Inflammatory macrophage treated with lipopolysaccharide for 4 hours (primary cell): ENCODE measurements around the gene CFAP298.
A peak's percentile ranks its signal among the peaks of the same experiment; 100 is the strongest.

Experiments
- DNase-seq: peaks from one replicate; pipeline ENCODE4 v3.0.0-alpha.2; 2020

Gene CFAP298

DNA sequence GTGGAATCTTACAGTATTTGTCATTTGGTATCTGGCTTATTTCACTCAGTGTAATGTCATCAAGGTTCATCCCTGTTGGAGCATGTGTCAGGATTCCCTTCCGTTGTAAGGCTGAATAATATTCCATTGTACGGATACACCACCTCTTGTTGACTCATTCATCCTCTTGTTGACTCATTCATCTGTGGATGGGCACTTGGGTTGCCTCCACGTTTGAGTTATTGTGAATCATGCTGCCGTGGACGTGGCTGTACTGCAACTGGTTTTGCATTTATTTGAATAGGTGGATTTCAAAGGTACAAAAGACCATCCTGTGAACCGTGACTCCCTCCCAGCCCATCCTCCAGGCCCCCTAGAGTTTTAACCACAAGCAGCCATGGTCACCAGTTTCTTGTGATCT, 15.0 kb downstream of the CFAP298 start:
- no peak for DNase-seq

DNA sequence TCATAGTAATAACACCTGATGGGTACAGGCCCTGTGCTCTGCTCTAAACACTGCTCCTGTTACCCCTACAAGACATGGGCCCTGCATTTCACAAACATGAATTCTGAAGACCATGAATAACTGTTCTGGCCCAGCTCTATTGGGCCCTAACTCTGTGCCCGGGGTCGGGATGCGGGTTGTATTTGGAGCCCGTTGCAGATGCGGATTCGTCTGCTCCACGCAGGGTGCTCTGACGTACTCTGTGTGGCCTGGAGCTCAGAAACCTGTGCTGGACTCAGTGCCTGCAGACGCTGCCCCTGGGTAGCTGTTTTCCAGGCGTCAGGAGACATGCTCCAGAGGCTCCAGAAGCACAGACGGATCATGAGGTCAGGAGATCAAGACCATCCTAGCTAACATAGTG, 16.7 kb downstream of the CFAP298 start:
- no peak for DNase-seq

DNA sequence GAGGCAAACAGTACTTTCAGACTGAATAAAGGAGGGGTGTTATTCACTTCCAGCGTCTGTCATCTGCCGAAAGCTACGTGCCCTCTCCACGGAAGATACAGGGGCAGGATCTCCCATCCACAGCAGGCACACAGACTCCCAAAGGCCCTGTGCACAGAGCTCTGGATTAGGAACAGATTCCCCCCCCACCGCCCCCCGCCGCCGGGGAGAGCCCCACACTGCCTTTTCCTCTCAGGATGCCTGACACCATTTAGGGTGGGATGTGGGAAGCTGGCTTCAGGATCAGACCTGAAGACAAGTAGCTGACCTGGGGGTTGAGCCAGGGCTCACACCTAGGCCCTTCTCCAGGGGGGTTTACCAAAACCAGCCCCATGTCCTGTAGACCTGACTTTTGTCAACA, 18.5 kb downstream of the CFAP298 start:
- DNase-seq, result no peak

GRCh38 chr21:32592929-32593502, 19.2 kb downstream of the CFAP298 start:
- no peak for DNase-seq

DNA sequence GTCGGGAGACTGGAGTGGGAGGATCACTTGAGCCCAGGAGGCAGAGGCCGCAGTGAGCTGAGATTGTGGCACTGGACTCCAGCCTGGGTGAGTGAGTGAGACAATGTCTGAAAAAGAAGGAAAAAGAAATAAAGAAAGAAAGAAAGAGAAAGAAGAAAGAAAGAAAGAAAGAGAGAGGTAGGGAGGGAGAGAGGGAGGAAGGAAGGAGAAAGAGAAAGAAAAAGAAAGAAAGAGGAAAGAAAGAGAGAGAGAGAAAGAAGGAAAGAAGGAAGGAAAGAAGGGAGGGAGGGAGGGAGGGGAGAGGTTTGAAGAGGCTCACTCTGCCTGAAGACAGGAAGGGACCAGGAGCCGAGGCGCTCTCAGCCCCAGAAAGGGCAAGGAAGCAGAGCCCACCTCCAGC, 22.0 kb downstream of the CFAP298 start:
- no peak for DNase-seq

DNA sequence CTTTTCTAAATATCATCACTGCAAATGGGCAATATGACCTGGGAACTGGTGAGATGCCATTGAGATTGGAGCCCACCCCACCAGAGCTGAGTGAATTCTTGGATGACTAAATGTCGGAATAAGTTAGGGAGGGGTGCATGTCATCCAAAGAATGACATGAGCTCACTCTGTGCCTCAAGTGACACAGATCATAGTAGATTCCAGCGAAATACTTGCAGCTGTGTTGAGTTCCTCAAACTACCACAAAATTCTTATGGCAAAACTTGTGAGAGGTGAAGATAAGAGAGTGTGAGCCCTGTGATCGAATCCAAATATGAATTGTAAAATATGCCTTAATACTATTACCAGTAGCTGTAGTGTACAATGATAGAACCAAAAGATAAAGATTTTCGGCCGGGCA, 24.5 kb downstream of the CFAP298 start:
- no peak for DNase-seq

GRCh38 chr21:32587120-32587519, 25.1 kb downstream of the CFAP298 start:
- no peak for DNase-seq

GRCh38 chr21:32585970-32586369, 26.2 kb downstream of the CFAP298 start:
- DNase-seq, result no peak

DNA sequence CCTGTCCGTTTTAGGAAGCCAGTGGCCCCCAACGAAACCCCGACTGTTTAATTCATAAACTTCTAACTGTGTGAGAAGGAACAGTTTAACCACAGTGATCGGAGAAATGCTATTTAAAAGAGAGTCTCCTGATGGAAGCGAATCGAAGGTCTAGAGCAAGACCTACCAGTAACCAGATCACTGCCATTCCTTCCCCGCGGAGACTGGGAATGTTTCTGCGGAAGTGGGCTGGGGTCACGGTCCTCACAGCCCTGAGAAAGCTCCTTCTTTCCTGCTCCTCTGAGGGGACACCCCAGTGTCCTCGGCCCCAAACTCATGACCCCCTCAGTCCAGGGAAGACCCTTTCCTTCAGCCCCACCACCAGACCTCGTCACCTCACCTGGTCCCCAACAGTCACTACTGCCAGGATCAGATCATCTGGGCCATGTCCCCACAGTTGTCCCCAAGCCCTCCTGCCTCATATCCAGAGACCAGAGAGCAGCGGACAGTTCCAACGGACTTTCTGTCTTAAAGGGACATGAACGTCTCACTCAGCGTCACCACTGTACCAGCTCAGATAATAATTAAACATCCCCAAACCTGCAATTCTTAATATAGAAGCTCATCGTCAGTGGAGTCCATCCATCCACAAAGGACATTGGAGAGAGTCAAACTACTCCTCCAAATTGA, 27.0 kb downstream of the CFAP298 start, which contains the start of gene TCP10L:
TSS of gene TCP10L (minus strand) at position 482 of the 669 bp plus-strand sequence. CDS start 1,219 bp downstream, outside the sequence.
- DNase-seq, result no peak

DNA sequence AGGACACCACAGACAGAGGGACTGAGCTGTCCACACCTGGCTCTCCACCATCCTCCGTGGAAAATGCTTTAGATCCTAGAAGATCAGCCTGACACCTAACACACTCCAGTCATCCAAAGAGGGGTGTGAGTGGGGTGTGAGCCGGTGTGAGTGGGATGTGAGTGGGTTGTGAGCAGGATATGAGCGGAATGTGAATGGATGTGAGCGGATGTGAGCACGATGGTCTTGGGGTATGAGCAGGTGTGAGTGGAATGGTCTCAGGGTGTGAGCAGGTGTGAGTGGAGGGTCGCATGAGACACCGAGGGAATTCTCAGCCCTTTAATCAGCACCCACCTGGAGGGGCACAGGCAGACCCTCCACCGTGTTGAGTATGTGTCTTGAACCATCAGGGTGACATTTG, 27.7 kb downstream of the CFAP298 start:
- DNase-seq, result no peak

DNA sequence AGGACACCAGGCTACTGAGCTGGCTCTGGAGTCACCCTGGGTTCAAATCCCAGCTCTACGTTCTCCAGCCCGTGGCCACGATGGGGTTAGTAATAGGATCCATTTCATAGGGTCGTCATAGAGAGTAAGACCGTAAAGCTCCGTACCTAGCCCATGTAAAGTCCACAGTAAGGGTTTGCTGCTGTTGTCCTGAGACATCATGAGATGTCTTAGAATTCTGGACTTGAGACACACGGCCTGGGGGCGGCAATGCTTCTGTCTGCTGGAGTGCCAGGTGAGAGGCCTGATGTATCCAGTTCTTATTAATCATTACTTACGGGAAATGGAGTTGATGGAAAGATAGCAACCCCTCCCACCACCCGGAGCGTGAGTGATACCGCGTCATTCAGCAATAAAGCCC, 30.4 kb downstream of the CFAP298 start:
- no peak for DNase-seq

- DNase-seq, result no peak
Measured at GRCh38 chr21:32580949-32581348, 31.2 kb downstream of the CFAP298 start.

DNA sequence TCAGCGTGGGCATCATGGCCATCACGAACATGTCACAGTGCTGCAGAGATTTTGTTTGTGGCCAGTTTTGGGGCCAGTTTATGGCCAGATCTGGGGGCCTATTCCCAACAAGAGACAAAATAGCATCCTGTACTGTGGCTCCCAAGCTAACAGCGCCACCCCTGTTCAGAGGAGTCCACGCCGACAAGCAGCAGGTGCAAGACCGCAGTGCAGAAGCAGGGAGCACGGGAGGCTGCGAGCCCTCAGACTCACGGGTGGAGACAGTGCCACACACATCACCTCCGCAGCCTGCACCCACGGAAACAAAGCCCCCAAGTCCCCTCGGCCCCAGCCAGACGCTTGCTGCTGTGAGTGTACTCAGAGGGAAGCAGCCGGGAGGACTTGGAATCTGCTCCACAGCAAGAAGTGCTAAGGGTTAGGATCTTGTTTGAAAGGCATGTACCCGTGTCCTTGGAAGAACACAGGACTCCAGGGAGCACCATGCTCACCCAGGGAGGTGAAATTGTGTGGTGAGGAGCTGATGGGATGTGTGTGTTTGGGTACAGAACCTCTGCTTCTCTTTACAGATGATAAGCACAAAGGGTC, 34.0 kb downstream of the CFAP298 start:
- DNase-seq, result no peak

DNA sequence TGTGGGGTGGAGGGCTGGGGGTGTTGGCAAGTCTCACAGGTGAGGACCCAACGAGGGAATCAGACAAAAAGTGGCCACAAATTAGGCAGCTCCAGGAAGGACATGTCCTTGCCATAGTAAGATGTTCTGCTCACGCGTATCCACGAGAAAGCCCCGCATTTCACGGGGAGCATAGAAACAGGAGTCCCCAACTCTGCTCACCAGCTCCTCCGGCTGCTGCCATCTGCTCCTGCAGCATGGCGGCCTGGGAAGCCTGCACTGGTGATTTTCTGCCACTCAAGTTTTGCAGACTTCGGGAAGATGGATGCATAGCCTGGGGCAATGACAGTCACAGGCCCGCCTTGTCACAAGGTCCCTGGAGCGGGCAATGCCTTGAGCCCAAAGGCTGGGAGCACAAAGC, 36.2 kb downstream of the CFAP298 start:
- no peak for DNase-seq

GRCh38 chr21:32574946-32575925, 36.9 kb downstream of the CFAP298 start:
- DNase-seq, result no peak

GRCh38 chr21:32572574-32573420, 39.4 kb downstream of the CFAP298 start:
- no peak for DNase-seq

DNA sequence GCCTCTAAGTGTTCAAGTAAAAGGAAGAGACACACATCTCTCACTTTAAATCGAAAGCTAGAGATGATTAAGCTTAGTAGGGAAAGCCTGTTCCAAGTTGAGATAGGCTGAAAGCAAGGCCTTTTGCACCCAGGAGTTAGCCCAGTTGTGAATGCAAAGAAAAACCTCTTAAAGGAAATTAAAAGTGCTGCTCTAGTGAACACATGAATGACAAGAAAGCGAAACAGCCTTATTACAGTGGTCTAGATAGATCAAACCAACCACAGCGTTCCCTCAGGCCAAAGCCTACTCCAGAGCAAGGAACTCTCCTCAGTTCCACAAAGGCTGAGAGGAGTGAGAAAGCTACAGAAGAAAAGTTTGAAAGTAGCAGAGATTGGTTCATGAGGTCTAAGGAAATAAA, 41.7 kb downstream of the CFAP298 start:
- no peak for DNase-seq

DNA sequence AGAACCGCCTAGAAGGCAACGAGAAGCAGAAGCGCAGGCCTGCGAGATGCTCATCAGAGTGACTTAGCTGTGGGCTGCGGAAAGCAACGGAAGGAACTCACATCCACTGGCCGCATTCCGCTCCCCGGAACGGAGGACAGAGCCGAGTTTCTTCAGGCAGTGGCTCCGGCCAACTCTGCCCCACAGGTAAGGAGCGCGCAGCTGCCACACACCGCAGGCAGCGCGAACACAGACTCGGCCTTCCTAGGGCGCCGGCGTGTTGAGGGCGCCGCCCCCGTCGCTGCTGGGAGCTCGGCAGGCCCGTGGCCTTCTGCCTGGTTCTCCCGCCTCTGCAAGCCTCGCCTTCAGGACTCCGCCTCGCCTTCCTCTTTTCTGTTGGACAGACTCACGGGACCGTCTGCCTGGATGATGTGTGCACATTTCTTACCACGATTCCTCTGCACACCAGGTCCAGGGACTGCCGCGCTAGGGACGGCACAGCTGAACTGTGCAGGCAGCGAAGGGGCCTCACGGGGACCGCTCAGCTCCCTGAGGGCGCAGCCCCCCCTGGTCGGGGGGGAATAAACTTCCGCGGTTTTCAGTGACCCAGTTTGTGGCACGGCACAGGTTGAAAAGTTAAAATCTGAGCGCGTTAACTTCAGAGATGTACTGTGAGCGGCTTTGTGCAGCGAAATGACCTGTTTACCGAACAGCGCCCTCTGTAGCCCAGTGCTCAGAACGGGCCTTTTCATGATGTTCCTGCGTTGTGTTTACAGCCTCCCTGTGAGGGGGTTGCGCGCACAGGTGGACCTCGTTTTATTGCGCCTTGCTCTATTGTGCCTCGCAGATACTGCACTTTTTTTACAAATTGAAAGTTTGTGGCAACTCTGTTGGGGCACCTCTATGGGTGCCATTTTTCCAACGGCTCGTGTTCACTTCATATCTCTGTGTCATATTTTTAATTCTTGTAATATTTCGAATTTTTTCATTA, 42.6 kb downstream of the CFAP298 start:
- peak; percentile 81 for DNase-seq

DNA sequence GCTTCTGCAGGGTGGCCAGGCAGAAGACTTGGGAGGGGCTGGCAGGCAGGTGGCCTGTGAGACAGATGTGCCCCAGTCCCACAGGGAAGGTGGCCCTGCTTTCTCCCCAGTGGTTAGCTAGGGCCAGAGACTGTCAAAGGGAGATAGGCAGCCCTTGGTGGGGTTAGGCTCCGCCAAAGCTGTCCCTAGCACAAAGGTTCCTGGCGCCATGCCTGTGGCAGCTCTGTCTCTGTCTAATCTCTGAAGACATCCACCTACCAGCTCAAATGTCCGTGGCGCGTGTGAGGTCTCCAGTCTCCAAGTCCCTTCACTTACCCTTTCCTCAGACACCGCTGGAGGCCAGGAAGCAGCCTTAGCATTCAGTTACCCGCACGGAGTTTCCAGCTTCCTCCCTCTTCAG, 44.6 kb downstream of the CFAP298 start:
- no peak for DNase-seq

DNA sequence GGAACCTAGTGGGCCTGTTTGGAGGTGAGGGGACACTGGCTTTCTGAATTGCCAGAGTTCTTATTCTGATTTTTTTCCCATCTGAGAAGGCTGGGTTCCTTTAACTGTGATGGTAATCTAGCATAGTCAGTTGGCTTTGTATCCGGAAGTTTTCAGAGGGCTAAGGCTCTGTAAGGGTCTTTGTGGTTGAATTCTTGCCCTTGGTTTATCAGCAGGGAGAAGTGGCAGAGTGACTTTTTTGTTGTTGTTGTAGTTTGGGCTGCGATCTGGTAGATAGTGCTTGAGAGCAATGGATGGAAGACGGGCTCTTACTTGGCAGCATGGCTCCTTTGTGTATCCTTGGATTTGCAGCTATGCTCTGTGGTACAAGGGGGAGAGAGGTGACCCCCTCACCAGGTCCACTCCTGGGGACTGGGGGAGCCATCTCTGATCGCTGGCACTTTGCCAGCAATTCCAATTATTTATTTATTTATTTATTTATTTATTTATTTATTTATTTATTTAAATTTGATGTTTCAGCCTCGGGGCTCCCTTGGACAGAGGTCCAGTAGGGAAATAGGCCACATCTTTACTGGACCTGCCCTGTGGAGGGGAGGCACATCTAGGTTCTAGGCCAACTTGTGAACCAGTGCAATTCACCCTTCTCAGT, 45.3 kb downstream of the CFAP298 start:
- DNase-seq, result no peak
